Endothelial cell of umbilical vein (primary cell): ENCODE results near the gene ERFL. TPM values are rescaled to one million over a fixed set of nuclear protein-coding genes. Genes with fewer than 3 reads are reported as not detected.

Source experiments
- BruUV-seq: library from RNA; stranded (reverse); fragments of 400-500 nt; replicated peaks from 2 replicates; lab custom pipeline; 2021; lab: Mats Ljungman, UMichigan
- CTCF ChIA-PET: fragments of 300-600, 350-600 bp; sonication (Branson Sonifier 250); formaldehyde crosslinking; loops from one replicate; lab custom pipeline; 2021; ENCODE audit warnings: antibody characterized with exemption, inconsistent platforms; lab: Charles Lee
- POLR2A ChIA-PET: fragments of 300-600, 350-600 bp; sonication (Branson Sonifier 250); formaldehyde crosslinking; loops from one replicate; lab custom pipeline; 2021; ENCODE audit warnings: antibody characterized with exemption, inconsistent platforms; lab: Charles Lee
- DNase-seq: peaks from one replicate; pipeline ENCODE4 v3.0.0-alpha.2; 2011; ENCODE audit warnings: low read depth, low spot score
- FAIRE-seq: peaks from 2 replicates; lab custom pipeline; 2011; peaks lifted over from hg19 to GRCh38; lab: Jason Lieb, UNC
- H2AFZ ChIP-seq: 2 replicates; pipeline ENCODE4 v1.6.0; 2012; ENCODE audit warnings: low read depth, low read length, control low read depth, inconsistent platforms
- H3K27ac ChIP-seq: 2 replicates; pipeline ENCODE4 v1.5.1; 2011; ENCODE audit warnings: low read depth, mild to moderate bottlenecking, control low read depth, low read length, moderate library complexity; ENCODE audit not compliant: insufficient read depth
- H3K27me3 ChIP-seq, 2 experiments: 2 replicates each; pipeline versions ENCODE4 v1.6.0 to v1.6.1; 2011; ENCODE audit warnings: low read length in 2 of 2, mixed read lengths in 1 of 2; ENCODE audit not compliant: control insufficient read depth in 2 of 2, insufficient read depth in 2 of 2
- H3K36me3 ChIP-seq, 2 experiments: 2 replicates in 1 of 2; 3 replicates in 1 of 2; pipeline ENCODE4 v1.5.1; 2011; ENCODE audit warnings: low read length in 2 of 2, mild to moderate bottlenecking in 1 of 2, moderate library complexity in 1 of 2; ENCODE audit not compliant: control insufficient read depth in 2 of 2, insufficient read depth in 2 of 2; ENCODE audit errors: extremely low read depth in 1 of 2
- H3K4me1 ChIP-seq: 3 replicates; pipeline ENCODE4 v1.5.1; 2011; ENCODE audit warnings: mild to moderate bottlenecking, low read length; ENCODE audit not compliant: control insufficient read depth, insufficient read depth; ENCODE audit errors: extremely low read depth
- H3K4me2 ChIP-seq: 2 replicates; pipeline ENCODE4 v1.6.1; 2011; ENCODE audit warnings: low read length, control low read depth, mixed read lengths; ENCODE audit not compliant: insufficient read depth
- H3K4me3 ChIP-seq, 3 experiments: fragments of 200-600 bp in 1 of 3; sonication (generic), shearing (Covaris generic) in 1 of 3; replicated peaks in 1 of 3; 2 replicates each; pipeline ENCODE4 v1.5.1; 2011 to 2016; ENCODE audit warnings: control low read depth in 3 of 3, low read length in 3 of 3, mild to moderate bottlenecking in 2 of 3, inconsistent platforms in 1 of 3, low read depth in 1 of 3, moderate library complexity in 1 of 3; ENCODE audit not compliant: insufficient read depth in 1 of 3
- H3K79me2 ChIP-seq: 2 replicates; pipeline ENCODE4 v1.6.0; 2012; ENCODE audit warnings: low read length, inconsistent platforms; ENCODE audit not compliant: control insufficient read depth, insufficient read depth
- H3K9ac ChIP-seq: replicated peaks from 2 replicates; pipeline ENCODE3; 2011; ENCODE audit warnings: low read length, control low read depth; ENCODE audit not compliant: insufficient read depth; ENCODE audit errors: extremely low read depth
- H3K9me1 ChIP-seq: replicated peaks from 3 replicates; pipeline ENCODE4 v1.6.0; 2011; ENCODE audit warnings: mild to moderate bottlenecking, low read length; ENCODE audit not compliant: control insufficient read depth, insufficient read depth; ENCODE audit errors: extremely low read depth
- H3K9me3 ChIP-seq: replicated peaks from 2 replicates; pipeline ENCODE4 v1.5.1; 2012; ENCODE audit warnings: low read length, inconsistent platforms; ENCODE audit not compliant: control insufficient read depth, insufficient read depth
- H4K20me1 ChIP-seq: replicated peaks from 2 replicates; pipeline ENCODE3; 2011; ENCODE audit warnings: mild to moderate bottlenecking, low read length; ENCODE audit not compliant: control insufficient read depth, insufficient read depth; ENCODE audit errors: extremely low read depth
- CTCF ChIP-seq, 2 donors: IDR thresholded peaks; 1 replicate in 1 of 2; 2 replicates in 1 of 2; pipeline ENCODE4 v1.5.1; 2011; ENCODE audit warnings: low read length in 2 of 2, mild to moderate bottlenecking in 2 of 2, moderate library complexity in 2 of 2, control low read depth in 1 of 2, inconsistent platforms in 1 of 2, low read depth in 1 of 2; ENCODE audit not compliant: insufficient read depth in 1 of 2; ENCODE audit errors: extremely low read depth in 1 of 2
- EZH2 ChIP-seq: IDR thresholded peaks from 2 replicates; pipeline ENCODE4 v1.6.1; 2012; ENCODE audit warnings: borderline replicate concordance, low read depth, mild to moderate bottlenecking, moderate library complexity, low read length, inconsistent platforms; ENCODE audit not compliant: severe bottlenecking
- FOS ChIP-seq: IDR thresholded peaks from 2 replicates; pipeline ENCODE4 v1.6.1; 2011; ENCODE audit warnings: mild to moderate bottlenecking, low read length, moderate library complexity, borderline replicate concordance; ENCODE audit not compliant: insufficient read depth
- GATA2 ChIP-seq: IDR thresholded peaks from 2 replicates; pipeline ENCODE4 v1.7.0; 2011; ENCODE audit warnings: low read depth, mild to moderate bottlenecking, moderate library complexity, mixed read lengths, low read length; ENCODE audit not compliant: insufficient read length, insufficient read depth
- JUN ChIP-seq: IDR thresholded peaks from 2 replicates; pipeline ENCODE4 v1.6.1; 2011; ENCODE audit warnings: borderline replicate concordance, low read depth; ENCODE audit not compliant: insufficient read length, insufficient read depth
- MAX ChIP-seq: IDR thresholded peaks from 2 replicates; pipeline ENCODE4 v1.6.1; 2011; ENCODE audit not compliant: insufficient read depth, insufficient read length
- MYC ChIP-seq: IDR thresholded peaks from one replicate; pipeline ENCODE4 v1.6.1; 2011; ENCODE audit warnings: mild to moderate bottlenecking, low read depth, low read length
- POLR2A ChIP-seq: IDR thresholded peaks from 2 replicates; pipeline ENCODE4 v1.6.1; 2012; ENCODE audit warnings: low read depth, mild to moderate bottlenecking, control low read depth, low read length
- POLR2AphosphoS5 ChIP-seq: IDR thresholded peaks from 2 replicates; pipeline ENCODE4 v1.6.1; 2012; ENCODE audit warnings: low read depth, mild to moderate bottlenecking, control low read depth, low read length, moderate library complexity; ENCODE audit not compliant: insufficient read depth
- dilution Hi-C: fragments of 300-500 bp; cut with MboI; formaldehyde crosslinking; loops from one replicate; pipeline ENCODE4 v1.15.0; 2019; ENCODE audit warnings: low sequenced_read_pairs; ENCODE audit not compliant: extremely low pct_ligation_motif_present
- intact Hi-C: fragments of 100-400 bp; cut with micrococcal nuclease; formaldehyde crosslinking; loops from one replicate; pipeline ENCODE4 v1.10.0; 2022
- polyA plus RNA-seq, 4 experiments: library from polyadenylated mRNA; depleted of rRNA in 3 of 4; stranded (reverse) in 3 of 4; unstranded in 1 of 4; fragments of >200 nt; gene quantifications; 2 replicates each; pipeline versions ENCODE4 v1.2.1 to v1.2.3, GENCODE V29; 2011 to 2012; ENCODE audit warnings: missing spikeins in 1 of 4
- total RNA-seq: library from RNA; stranded (reverse); gene quantifications from 2 replicates; pipeline ENCODE4 v1.2.3, GENCODE V29; 2021

The ERFL gene
- total and polyA plus RNA-seq, 2 donors (not counting 3 experiments of a cell fraction or from before 2014, with no cell fraction given) = not detected

GRCh38 chr19:41926028-41926762 is 2.1 kb downstream of the ERFL start:
- POLR2A ChIA-PET = no interaction called here
- FAIRE-seq = no peak
- no peaks in the 10 kb centered on the region for H3K36me3 ChIP-seq
- CTCF ChIA-PET = no interaction called here
- no peak overlapping the region for H2AFZ ChIP-seq
- DNase-seq = no peak
- H3K9ac ChIP-seq = no peak overlapping the region
- no peak overlapping the region for H3K4me3 ChIP-seq
- TF ChIP-seq MAX = no peak
- peak; percentile 27 for TF ChIP-seq EZH2
- TF ChIP-seq FOS = no peak
- H3K9me3 ChIP-seq = no peaks in the 10 kb centered on the region
- BruUV-seq = no TSS peak
- no peaks in the 10 kb centered on the region for H3K9me1 ChIP-seq
- no peaks in the 10 kb centered on the region for H3K79me2 ChIP-seq
- intact Hi-C loops = no loop called here
- H3K27ac ChIP-seq = no peak overlapping the region
- dilution Hi-C loops = no loop called here
- no peak overlapping the region for H3K4me2 ChIP-seq
- H3K4me1 ChIP-seq = no peaks in the 10 kb centered on the region
- H3K27me3 ChIP-seq = peaks cover 65 to 69% of the 10 kb centered on the region in 2 experiments
- no peaks in the 10 kb centered on the region for H4K20me1 ChIP-seq

GRCh38 chr19:41925208-41926003 is 2.8 kb downstream of the ERFL start:
- Histone ChIP-seq H3K4me1 (no peaks in the 10 kb centered on the region), H3K4me2 (no peak overlapping the region), H2AFZ (no peak overlapping the region), H3K9me1 (no peaks in the 10 kb centered on the region), H3K9ac (no peak overlapping the region), H3K27ac (no peak overlapping the region), H4K20me1 (no peaks in the 10 kb centered on the region), H3K27me3 (peaks cover 64 to 69% of the 10 kb centered on the region in 2 experiments), H3K36me3 (no peaks in the 10 kb centered on the region), H3K9me3 (no peaks in the 10 kb centered on the region), H3K79me2 (no peaks in the 10 kb centered on the region), H3K4me3 (no peak overlapping the region)
- ChIA-PET CTCF (no interaction called here), POLR2A (no interaction called here)
- dilution Hi-C loops = no loop called here
- BruUV-seq = no TSS peak
- DNase-seq (no peak), FAIRE-seq (no peak)
- no peak for TF ChIP-seq CTCF (IDR thresholded peaks at IDR 0.05; ENCODE audit: extremely low read depth in 1 of 2, insufficient read depth in 1 of 2, low read depth in 1 of 2, low read length in 2 of 2)
- TF ChIP-seq GATA2 = no peak
- TF ChIP-seq MYC = no peak
- no peak for TF ChIP-seq JUN
- TF ChIP-seq POLR2AphosphoS5 = no peak
- no peak for TF ChIP-seq POLR2A
- TF ChIP-seq EZH2 = no peak
- intact Hi-C loops = no loop called here
